Lung (tissue), 12 donors: Measurements from ENCODE around the gene OSGIN1. TPM values are rescaled to one million over a fixed set of nuclear protein-coding genes. Genes with fewer than 3 reads are reported as not detected.

Experiments
- ATAC-seq: fragments of 200-7000 bp; cut with Tn5 transposase; one replicate; pipeline ENCODE4 v1.9.1; 2020; ENCODE audit warnings: moderate number of reproducible peaks; ENCODE audit not compliant: insufficient read depth, low FRiP score
- DNase-seq, 3 donors: peaks; one replicate each; pipeline ENCODE4 v3.0.0-alpha.2; 2013 to 2017
- H3K27ac ChIP-seq, 2 donors: one replicate each; pipeline ENCODE4 v1.5.1; 2013; ENCODE audit warnings: mild to moderate bottlenecking in 2 of 2, moderate library complexity in 2 of 2, control low read depth in 1 of 2, inconsistent platforms in 1 of 2, low read depth in 1 of 2, low read length in 1 of 2
- H3K27me3 ChIP-seq, 3 donors: one replicate each; pipeline ENCODE4 v1.5.1; 2013; ENCODE audit warnings: low read length in 2 of 3; ENCODE audit not compliant: control insufficient read depth in 3 of 3, insufficient read depth in 3 of 3
- H3K36me3 ChIP-seq, 4 donors: one replicate each; pipeline ENCODE4 v1.5.1; 2013; ENCODE audit warnings: low read length in 4 of 4, mild to moderate bottlenecking in 1 of 4, moderate library complexity in 1 of 4; ENCODE audit not compliant: control insufficient read depth in 4 of 4, insufficient read depth in 4 of 4
- H3K4me1 ChIP-seq, 5 donors: one replicate each; pipeline ENCODE4 v1.5.1; 2013; ENCODE audit warnings: low read length in 5 of 5, mild to moderate bottlenecking in 2 of 5, moderate library complexity in 1 of 5; ENCODE audit not compliant: control insufficient read depth in 5 of 5, insufficient read depth in 5 of 5
- H3K4me3 ChIP-seq: one replicate; pipeline ENCODE4 v1.5.1; 2013; ENCODE audit warnings: mild to moderate bottlenecking, control low read depth, moderate library complexity
- H3K9ac ChIP-seq, 2 donors: one replicate each; pipeline ENCODE4 v1.5.1; 2013; ENCODE audit warnings: low read length in 2 of 2, control low read depth in 1 of 2; ENCODE audit not compliant: insufficient read depth in 1 of 2
- H3K9me3 ChIP-seq, 4 donors: one replicate each; pipeline ENCODE4 v1.5.1; 2013; ENCODE audit warnings: low read length in 3 of 4, mild to moderate bottlenecking in 1 of 4, moderate library complexity in 1 of 4; ENCODE audit not compliant: control insufficient read depth in 4 of 4, insufficient read depth in 3 of 4
- WGBS, 2 donors: extraction: QIAGEN DNeasy Blood & Tissue Kit; methylation state at CpG; one replicate each; pipeline ENCODE4 v1.1.7; 2013; 5-methylcytosine and 5-hydroxymethylcytosine counted together
- polyA plus RNA-seq, 2 donors: library from polyadenylated mRNA; stranded (reverse); fragments of 200-250 nt; gene quantifications; one replicate each; pipeline ENCODE4 v1.2.1, GENCODE V29; 2013
- total RNA-seq, 2 donors: library from RNA; depleted of rRNA in 1 of 2; stranded (reverse); fragments of >200 nt in 1 of 2; gene quantifications; one replicate each; pipeline ENCODE4 v1.2.1, GENCODE V29; 2014 to 2021
- TF ChIP-seq, protein P1 (sequence below): IDR thresholded peaks from 2 replicates; pipeline ENCODE4 v1.5.1; 2012; ENCODE audit warnings: mild to moderate bottlenecking; ENCODE audit errors: control extremely low read depth, extremely low read depth
- donor health status: control.
- donor health status: control.
- donor health status: Bipolar disorder and iron deficiency.
- donor health status: healthy.
- donor health status: DM: yes; HTN: yes; CAD: no.

The OSGIN1 gene
- total and polyA plus RNA-seq, 4 donors = 1.5 to 17.9 (median 13.8) TPM

DNA sequence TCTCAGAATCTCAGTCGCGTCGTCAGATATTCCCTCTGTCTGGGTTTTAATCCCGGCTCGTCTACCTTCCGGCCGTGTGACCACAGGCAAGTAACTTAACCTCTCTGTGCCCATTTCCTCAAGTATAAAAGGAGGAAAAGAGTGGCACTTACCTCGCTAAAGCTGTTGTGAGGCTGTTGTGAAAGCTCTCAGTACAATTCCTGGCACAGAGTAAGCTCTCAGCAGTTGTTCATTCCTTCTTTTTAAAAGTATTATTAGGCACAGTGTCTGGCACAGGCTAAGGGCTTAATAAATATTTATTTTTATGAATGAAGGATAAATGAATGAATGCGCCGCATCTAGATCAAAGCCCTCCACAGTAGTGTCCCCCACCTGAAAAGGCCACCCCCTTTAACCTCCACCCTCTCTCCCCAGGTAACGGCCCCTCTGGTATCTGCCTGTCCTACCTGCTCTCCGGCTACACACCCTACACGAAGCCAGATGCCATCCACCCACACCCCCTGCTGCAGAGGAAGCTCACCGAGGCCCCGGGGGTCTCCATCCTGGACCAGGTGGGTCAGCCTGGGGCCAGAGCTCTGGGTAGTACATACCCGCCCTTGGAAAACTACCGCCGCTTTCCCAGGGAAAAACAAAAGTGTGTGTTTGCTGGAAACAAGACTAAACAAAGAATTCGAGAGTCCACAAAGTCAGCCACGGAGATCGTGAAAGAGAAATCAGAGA is 6.0 kb downstream of the OSGIN1 start:
- ATAC-seq (no peak), DNase-seq (no peak)
- no peak overlapping the region for H3K4me3 ChIP-seq
- no peaks in the 10 kb centered on the region for H3K9me3 ChIP-seq
- no peaks in the 10 kb centered on the region for H3K27me3 ChIP-seq
- 79 to 85% methylated on average over 21 of the region's 21 CpGs for WGBS, 2 donors
- no peak overlapping the region for H3K9ac ChIP-seq
- TF ChIP-seq, protein P1, sequence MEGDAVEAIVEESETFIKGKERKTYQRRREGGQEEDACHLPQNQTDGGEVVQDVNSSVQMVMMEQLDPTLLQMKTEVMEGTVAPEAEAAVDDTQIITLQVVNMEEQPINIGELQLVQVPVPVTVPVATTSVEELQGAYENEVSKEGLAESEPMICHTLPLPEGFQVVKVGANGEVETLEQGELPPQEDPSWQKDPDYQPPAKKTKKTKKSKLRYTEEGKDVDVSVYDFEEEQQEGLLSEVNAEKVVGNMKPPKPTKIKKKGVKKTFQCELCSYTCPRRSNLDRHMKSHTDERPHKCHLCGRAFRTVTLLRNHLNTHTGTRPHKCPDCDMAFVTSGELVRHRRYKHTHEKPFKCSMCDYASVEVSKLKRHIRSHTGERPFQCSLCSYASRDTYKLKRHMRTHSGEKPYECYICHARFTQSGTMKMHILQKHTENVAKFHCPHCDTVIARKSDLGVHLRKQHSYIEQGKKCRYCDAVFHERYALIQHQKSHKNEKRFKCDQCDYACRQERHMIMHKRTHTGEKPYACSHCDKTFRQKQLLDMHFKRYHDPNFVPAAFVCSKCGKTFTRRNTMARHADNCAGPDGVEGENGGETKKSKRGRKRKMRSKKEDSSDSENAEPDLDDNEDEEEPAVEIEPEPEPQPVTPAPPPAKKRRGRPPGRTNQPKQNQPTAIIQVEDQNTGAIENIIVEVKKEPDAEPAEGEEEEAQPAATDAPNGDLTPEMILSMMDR = no peak
- no peak overlapping the region for H3K27ac ChIP-seq
- peaks cover 0 to 7% (median 0%) of the 10 kb centered on the region in 5 donors for H3K4me1 ChIP-seq
- H3K36me3 ChIP-seq = peaks cover 0 to 30% (median 0%) of the 10 kb centered on the region in 4 donors

DNA sequence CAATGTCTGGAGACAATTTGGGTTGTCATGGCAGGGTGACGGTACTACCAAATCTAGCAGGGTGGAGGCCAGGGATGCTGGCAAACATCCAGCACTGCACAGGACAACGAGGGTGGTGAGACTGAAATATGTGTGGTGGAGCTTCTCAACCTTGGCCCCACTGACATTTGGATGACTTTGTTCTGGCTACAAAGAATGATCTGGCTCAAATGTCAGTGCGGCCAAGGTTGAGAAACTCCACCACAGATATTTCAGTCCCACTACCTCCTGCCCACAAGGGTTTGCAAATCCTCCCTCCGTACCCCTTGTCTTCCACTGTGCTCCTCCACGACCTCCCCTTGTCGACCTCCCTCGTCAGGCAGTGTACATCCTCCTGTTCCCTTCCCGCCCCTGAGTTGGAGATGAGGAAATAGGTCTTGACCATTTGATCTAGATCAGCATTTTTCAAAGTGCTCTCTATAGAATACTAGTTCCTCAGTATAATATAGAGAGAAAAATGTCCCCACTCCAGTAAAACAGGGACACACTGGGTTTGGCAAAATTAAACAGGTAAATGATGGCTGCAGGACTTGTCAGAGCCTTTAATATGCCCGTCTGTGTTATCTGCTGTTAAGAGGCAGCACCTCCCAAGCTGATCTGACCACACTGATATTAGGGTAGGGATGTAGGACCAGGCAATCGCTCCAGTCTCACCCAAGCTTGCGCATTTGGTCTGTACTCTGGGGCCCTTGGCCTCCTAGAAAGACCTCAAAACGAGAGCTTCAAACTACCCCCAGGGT is 6.8 kb downstream of the OSGIN1 start:
- no peaks in the 10 kb centered on the region for H3K27me3 ChIP-seq
- no peak overlapping the region for H3K9ac ChIP-seq
- H3K36me3 ChIP-seq = peaks cover 0 to 31% (median 0%) of the 10 kb centered on the region in 4 donors
- peaks cover 0 to 3% (median 0%) of the 10 kb centered on the region in 5 donors for H3K4me1 ChIP-seq
- WGBS, 2 donors = 68 to 78% methylated on average over 12 of the region's 12 CpGs
- TF ChIP-seq, protein P1 = no peak
- ATAC-seq = no peak
- no peaks in the 10 kb centered on the region for H3K9me3 ChIP-seq
- DNase-seq = no peak
- peak overlapping the region in 1 of 2 donors; percentile 1 for H3K27ac ChIP-seq
- H3K4me3 ChIP-seq = no peak overlapping the region

DNA sequence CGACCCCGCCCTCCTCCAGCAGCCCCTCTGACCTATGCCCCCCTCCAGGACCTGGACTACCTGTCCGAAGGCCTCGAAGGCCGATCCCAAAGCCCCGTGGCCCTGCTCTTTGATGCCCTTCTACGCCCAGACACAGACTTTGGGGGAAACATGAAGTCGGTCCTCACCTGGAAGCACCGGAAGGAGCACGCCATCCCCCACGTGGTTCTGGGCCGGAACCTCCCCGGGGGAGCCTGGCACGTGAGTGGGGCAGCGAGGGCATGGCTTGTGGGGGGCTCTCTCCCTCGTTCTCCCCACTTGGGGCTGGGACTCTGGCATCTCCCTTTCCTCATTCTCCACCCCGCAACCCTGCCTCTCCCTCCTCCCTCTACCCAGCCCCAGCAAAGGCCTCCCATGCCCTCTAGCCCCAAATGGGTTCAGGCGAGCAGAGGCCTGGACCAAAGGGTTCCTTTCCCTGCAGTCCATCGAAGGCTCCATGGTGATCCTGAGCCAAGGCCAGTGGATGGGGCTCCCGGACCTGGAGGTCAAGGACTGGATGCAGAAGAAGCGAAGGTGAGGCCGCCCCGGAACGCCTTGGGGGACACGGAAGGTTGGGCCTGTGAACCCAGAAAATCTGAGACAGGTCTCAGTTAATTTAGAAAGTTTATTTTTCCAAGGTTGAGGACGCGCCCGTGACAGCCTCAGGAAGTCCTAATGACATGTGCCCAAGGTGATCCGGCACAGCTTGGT is 7.6 kb downstream of the OSGIN1 start:
- no peaks in the 10 kb centered on the region for H3K4me1 ChIP-seq
- DNase-seq = no peak
- 93 to 95% methylated on average over 29 of the region's 29 CpGs for WGBS, 2 donors
- no peaks in the 10 kb centered on the region for H3K27me3 ChIP-seq
- ATAC-seq = no peak
- no peak overlapping the region for H3K4me3 ChIP-seq
- no peak overlapping the region for H3K27ac ChIP-seq
- TF ChIP-seq, protein P1 = no peak
- H3K9ac ChIP-seq = no peak overlapping the region
- no peaks in the 10 kb centered on the region for H3K9me3 ChIP-seq
- peaks cover 0 to 39% (median 0%) of the 10 kb centered on the region in 4 donors for H3K36me3 ChIP-seq
